ENCODE results near the gene CRACR2B.

DNA sequence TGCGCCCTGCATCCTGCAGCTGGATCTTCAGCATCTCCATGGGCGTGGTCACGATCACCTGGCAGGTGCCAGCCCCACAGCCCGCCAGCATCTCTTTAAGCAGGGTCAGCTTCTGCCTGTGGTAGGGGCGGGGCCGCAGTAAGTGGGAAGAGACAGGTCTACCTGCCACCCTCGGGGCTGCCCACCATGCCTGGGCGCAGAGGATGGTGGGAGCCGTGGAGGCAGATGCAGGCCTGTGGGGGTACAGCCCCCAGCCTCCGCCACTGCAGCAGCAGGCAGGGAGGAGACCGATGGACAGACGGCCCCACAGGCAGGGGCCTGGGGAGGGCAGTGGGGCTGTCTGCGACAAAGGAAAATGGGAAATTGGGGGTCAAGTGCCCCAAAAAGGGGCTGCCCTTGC is 34.8 kb upstream of the CRACR2B start:
- TF ChIP-seq POLR2A (IDR thresholded peaks at IDR 0.05) = no peak
- TF ChIP-seq, protein P1, sequence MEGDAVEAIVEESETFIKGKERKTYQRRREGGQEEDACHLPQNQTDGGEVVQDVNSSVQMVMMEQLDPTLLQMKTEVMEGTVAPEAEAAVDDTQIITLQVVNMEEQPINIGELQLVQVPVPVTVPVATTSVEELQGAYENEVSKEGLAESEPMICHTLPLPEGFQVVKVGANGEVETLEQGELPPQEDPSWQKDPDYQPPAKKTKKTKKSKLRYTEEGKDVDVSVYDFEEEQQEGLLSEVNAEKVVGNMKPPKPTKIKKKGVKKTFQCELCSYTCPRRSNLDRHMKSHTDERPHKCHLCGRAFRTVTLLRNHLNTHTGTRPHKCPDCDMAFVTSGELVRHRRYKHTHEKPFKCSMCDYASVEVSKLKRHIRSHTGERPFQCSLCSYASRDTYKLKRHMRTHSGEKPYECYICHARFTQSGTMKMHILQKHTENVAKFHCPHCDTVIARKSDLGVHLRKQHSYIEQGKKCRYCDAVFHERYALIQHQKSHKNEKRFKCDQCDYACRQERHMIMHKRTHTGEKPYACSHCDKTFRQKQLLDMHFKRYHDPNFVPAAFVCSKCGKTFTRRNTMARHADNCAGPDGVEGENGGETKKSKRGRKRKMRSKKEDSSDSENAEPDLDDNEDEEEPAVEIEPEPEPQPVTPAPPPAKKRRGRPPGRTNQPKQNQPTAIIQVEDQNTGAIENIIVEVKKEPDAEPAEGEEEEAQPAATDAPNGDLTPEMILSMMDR (IDR thresholded peaks at IDR 0.05) = no peak

Data from uterus (tissue), 2 donors.